ENCODE measurements around the gene TNIK.

TNIK gene

DNA sequence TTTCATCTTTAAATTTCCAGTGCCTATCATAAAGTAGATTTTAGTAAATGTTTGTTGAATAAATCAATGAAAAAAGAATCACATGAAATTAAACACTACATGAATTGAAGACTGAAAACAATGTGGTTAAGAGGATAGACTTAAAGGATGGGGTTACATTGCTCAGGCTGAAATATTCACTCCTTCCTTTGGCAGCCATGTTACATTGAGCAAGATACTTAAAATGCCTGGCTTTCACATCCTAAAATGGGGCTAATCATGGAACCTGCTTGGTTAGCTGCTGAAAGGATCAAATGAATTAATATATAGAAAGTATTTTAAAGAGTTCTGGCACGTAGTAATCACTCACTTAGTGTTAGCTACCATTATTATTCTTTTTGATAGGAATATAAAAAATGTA is 236.8 kb downstream of the TNIK start:
- DNase-seq (ENCODE audit: low spot score) = no peak

DNA sequence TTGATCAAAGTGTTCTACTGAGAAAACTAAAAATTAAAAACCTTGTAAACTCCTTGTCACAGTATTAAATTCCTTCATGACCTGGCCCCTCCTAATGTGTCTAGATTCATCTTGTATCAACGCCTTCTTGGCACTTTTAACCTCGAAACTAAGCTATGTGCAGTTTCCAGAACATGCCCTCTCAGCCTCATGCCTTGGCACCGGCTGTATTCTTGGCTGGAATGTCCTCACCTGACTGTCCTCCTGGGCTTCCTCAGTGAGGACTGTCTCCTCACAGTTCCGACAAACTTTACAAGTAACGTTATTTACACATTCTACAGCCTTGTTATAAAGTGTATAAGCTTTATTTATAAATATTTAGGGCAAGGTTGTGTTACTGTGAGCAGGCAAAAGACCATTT is 237.2 kb downstream of the TNIK start:
- DNase-seq (ENCODE audit: low spot score) = no peak

DNA sequence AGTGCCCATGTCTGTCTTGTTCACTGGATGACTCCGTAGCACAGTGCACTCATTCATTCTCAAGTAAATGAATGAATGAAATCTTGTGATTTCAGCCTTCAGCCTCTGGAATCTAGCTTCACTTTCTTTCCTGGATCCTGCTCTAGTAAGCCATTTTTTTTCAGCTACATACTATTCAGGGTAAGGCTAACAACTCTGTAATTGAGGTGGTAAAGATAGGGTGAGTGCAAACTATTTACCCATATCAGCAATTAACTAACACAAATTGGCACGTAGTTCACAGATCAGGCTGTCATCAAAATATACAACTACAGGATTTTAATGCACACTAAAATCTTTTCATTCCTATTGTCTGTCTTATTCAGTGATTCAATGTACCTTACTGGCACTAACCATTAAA is 238.6 kb downstream of the TNIK start:
- no peak for DNase-seq (ENCODE audit: low spot score)

DNA sequence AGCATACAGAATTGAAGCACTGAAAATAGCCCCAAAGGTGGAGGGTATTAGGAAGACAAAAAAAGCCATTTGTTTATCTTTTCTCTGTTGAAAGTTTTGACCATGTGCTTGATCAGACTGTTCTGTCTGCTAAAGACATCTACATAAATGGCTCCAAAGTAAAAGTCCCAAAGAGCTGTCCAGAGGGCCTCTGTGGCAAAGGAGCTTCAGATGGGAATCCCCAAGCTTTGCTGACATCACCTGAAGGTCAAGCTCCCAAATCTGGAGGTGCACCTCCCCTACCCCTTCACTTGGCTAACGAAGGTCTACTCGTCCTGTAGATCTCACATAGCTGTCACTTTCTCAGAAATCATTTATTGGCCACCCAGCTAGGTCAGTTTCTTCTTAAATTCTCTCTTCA is 239.1 kb downstream of the TNIK start:
- DNase-seq (ENCODE audit: low spot score) = no peak

DNA sequence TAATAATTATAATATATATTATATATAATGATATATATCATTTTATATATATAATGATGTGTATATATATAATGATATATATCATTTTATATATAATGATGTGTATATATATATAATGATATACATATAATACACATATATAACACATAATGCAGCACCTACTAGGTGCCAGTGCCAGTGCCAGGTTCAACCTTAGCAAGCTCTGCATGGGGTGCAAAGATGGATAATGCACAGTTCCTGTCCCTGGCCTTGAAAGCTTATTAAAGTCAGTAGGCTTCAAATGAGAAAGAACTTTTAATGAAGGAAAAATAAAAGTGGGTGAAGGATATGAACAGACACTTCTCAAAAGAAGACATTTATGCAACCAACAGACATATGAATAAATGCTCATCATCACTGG is 240.9 kb downstream of the TNIK start:
- no peak for DNase-seq (ENCODE audit: low spot score)

DNA sequence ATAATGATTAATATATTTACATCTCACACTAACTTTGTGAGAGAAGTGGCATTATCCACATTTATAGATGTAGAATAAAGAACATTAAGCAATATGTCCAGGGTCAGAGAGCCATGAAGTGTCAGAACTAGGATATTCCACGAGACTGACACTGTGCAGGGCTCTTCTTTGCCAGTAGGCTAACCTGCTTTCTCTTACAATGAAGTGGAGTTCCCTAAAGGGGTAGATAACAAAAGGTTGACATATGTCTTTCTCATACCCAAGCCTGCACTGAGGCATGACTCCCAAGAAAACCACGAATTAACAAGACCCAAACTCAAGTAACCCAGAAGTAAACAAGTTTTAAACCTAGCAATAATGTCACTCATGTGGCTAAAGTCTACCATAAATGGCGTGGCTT is 242.1 kb downstream of the TNIK start:
- DNase-seq (ENCODE audit: low spot score) = no peak

DNA sequence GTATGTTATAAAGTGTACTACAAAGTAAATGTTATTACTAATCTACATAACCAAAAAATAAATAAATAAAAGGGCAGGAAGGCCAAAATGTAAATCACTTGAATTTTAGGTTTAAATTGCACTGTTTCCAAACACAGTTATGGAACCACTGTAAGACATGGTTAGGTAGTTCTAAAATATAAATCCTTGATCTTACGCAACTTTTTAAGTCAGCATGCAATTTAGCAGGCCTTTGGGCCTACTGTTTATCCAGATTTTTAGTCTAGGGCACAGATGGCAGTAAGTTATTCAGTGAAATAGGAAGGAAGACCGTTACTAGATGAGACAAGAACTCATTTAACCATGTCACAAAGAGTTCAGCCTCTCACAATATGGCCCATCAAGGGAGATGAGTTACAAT is 246.3 kb downstream of the TNIK start:
- DNase-seq (ENCODE audit: low spot score) = no peak

DNA sequence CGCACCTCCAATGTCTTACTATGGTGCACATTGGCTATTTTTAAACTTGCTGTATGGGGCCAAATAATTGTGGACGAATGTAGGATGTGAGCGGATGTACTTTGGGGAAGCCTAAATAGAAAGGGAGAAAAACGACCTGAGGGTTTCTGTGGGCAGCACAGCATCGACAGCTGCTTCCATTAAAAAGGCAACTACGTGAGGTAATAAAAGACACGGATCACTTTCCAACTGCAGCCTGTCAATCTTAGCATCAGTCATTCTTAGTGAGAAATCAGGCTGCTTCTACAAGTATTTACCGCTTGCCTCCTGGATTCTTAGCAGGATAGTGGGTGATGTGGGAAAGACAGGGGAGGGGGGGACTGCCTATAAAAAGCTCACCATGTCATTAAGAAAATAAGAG is 247.0 kb downstream of the TNIK start:
- DNase-seq (ENCODE audit: low spot score) = no peak

DNA sequence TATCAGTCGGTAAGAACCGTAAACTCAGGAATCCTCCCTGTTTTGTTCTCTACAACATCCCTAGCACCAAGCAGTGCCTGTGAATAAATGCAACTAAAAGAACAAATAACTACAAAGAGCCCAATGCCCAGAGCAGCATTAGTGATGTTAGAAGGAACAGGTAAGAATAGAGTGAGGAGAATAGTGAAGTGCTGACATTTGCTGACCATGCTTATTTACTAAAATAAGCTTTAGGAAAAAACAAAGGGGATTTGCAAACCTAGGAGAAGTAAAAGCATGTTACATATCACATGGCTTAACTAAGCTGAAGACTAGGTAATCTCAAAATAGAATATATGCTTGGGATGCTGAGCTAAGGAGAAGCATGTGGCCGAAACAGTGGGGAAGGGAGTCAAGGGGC is 247.6 kb downstream of the TNIK start:
- DNase-seq (ENCODE audit: low spot score) = no peak

DNA sequence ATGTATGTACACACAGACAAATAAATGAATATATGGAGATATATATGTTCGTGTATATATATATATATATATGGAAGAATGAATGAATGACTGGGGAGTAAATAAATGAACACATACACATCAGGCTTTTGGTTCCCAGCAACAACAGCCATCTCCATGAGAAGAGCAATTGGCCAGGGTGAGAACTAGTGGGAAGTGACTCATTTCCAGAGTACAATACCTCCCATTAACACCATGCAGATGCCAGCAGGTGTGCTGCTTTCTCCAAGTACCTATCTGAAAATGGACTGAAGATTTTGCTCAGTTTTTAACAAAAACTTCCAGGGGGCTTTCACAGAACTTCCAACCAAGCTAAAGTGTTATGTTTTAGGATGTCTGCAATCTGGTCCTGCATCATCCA is 253.9 kb downstream of the TNIK start:
- DNase-seq (ENCODE audit: low spot score) = no peak

DNA sequence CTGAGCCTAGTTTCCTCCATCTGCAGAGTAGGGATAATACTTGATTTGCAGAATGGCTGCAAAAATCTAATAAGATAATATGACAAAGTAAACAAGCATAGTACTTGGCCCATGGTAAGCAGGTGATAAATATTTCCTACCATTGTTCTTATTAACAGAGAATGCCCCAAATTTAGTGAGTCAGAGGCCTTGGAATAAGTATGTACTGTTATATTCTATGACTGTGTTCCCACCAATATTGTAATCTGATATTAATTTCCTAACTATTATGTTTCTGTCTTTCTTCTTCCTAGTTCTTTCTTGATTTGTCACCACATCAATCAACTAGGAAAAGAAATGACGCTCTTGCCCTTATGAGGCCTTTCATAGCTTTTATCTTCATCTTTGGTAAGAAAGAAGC is 255.3 kb downstream of the TNIK start:
- no peak for DNase-seq (ENCODE audit: low spot score)

DNA sequence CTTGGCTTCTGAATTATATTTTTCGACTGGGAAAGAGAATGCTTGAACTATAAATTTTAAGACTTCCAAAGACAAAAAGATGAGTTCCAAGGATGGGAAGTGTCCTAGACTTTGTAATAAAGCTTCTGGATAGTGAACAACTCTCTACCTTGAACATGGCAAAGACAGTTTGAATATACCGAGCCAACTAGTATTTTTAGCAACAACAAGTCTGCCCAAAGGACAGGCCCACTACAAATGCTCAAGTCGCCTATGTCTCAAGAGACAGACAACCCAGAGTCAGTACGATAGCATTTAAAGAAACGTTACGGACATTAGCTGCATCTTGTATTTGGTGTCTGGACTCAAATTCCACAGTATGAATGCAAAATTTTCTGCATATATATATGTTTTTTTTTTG is 258.4 kb downstream of the TNIK start:
- DNase-seq (ENCODE audit: low spot score) = no peak

DNA sequence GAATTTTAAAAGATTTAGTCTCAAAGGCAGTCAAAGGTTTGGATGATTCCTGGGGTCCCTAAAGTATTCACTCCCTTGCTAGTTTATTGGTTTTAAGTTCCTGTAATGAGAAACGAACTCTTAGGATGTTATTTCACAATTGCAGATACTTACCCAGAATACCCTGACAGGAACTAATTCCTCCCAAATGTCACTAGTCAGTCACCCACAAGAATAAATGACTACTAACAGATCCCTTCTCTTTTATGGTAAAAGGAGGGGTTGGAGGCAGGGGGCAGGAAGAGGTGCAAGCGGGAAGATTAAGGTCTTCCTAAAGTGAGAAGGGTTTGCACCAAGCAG is 259.5 kb downstream of the TNIK start:
- no peak for DNase-seq (ENCODE audit: low spot score)

DNA sequence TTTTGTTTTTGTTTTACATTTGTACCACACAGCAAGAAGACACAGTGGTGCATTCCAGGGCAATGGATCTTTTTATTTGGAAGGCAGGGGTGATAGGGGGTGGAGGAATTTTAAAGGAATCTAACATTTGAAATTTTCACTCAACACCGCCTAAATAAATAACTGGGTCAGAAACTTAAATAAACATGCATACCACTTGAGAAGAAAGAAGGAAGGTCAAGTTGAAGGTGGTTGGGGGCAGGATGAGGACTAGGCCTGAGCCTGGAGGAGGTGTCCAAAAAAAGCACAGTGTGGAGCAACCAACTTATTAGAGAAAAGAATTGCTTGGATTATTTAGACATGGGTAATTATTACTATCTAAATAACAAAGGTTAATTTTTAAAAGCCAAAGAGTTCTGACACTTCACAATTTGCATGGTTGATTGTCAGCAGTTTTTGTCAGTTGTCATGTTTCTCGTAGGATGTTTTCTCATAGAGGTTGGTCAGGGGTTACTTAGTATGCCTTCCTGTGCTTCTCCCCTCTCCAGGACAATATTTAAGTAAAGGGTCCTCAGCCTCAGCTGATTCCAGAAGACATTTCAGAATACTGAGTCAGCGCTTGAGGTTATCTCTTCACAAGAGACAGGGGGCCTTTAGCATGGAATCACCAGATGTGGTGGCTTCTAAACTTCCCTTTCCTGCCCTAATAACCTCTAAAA is 260.0 kb downstream of the TNIK start:
- DNase-seq (ENCODE audit: low spot score) = no peak

DNA sequence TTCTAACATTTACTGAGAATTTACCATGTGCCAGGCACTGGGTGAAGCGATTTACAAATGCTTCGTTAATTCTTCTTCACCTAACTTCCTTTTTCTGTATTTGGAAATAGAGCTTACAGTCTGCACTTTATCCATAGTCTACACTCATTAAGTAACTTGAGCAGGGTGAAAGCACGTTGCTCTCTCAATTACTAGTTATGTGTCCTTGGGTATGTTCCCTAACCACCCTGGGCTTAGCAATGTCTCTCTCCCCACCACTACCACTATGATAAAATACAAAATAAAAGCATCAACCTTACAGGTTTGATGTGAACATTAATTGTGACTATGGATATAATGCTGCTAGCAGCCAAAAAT is 260.8 kb downstream of the TNIK start:
- no peak for DNase-seq (ENCODE audit: low spot score)

DNA sequence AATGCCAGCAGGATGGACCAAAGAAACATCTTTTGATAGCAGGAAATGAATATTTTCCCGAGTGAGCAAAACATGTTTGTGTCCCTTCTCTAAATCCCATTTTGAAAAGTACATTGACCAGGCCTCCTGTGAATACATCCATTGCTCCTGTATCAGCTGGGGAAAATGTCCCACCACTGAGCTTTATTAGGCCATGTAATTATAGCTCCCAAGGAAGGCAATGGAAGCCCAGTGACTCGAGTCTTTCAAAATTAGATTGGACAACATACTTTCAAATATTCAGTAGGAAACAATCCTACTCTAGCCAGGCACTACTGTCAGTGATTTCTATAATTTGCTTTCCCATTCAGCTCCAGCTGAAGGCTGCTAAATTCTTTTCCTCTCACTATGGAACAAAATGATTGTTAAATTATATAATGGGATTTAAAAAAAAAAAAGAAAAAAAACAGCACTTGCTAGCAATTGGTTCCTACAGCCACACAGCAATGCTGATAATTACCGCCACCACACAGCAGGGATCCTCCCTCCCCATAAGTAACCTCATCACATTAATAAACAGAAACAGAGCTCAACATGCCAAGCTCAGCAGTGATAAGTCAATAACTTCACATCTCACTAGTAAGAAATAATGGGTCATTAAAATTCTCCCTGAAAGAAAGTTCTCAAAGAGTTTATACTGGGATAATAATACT is 261.3 kb downstream of the TNIK start:
- DNase-seq (ENCODE audit: low spot score) = no peak

DNA sequence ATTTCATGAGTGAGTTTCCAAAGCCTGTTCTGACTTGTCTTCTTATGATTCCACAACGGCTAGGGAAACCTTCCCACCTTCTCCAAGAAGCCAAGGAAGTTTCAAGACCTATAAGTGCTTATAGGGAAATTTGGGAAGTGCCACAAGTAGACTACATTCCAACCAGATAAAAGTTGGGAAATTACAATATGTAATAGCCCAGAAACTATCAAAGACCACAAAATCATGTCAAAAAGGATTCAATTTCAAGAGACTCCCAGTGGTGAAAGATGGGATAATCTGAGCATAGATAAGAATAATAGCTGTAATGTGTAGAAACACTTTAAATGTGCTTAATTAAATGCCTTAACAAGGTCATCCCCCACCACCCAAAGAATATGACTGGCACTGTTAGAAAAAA is 264.5 kb downstream of the TNIK start:
- DNase-seq (ENCODE audit: low spot score) = no peak

DNA sequence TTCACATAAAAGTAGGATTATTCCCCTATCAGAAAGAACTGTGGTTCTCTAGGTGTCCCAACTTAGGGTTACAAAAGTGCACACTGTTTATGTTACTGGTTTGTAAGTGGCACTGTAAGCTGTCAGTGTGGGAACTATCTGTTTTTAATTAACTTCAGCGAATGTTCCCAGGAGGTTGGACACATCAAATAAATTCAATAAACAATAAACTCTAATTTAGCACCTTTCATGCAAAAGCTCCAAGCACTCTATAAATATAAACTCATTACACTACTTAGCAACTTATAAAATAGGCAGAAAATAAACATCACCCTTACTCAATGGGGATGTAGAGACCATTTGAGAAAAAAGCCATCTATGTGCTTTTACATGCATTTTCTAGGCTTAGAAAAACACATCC is 265.2 kb downstream of the TNIK start:
- DNase-seq (ENCODE audit: low spot score) = no peak

DNA sequence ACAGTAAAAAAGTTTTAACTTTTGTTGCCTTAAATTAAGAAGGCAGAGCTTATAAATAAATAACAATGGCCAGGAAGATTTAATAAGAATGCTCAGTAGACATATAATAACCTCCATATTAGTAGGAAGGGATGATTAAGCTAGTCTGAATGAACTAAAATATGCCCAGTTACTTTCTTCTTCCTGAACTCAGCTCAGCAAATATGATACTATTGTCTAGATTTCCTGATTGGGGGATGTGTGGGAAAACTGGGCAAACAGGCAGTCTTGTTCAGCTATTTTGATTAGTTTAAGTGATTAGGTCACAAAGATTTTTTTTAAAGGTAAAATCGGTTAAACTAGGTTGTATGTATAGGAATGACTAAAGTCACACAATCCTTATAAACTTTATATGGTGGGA is 266.5 kb downstream of the TNIK start:
- no peak for DNase-seq (ENCODE audit: low spot score)

DNA sequence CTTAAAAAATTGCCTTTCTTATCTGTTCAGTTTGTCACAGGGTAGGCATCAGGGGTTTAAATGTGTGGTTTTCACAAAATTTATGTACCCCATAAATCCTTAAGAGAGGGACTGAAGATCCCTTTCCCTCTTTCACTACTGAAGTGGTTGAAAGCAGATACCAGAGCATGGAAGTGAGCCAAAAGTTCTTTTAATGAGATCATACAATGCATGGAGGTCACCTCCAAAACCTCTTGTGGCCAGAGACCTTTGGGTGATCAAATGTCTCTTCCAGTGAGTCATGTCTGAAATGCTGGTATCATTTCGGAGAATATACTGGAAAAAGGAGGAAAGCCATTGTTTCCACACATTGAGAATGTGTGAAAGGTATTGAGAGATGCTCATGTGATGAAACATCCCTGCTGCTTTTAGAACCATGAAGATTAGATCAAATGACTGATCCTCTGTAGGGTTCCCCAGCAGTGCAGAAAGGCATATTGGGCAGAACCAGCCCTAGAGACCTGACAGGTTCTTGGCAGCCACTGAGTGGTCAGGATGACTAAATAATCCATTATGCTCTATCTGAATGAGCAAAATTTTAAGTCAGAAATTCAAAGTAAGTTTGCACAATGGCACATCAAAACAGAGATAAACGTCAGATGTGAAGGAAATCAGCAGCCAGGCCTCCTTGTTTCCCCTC is 267.9 kb downstream of the TNIK start:
- DNase-seq (ENCODE audit: low spot score) = no peak

DNA sequence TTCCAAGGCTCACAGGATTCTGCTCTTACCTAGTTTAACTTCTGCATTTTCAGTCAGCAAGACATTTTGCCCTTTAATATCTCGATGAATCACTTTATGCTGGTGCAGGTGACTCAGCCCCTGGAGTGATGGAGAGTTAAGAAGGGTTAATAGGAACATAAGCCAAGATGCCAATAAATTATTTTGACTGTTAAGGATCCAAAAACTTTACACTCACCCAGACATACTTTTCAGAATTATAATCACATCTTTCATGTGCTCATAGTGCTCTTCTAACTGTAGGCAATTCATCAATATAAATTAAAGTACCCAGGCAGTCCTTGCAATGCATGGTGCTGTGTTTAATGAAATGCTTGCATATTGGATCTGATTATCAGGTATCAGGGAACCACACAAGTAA is 269.5 kb downstream of the TNIK start:
- no peak for DNase-seq (ENCODE audit: low spot score)

DNA sequence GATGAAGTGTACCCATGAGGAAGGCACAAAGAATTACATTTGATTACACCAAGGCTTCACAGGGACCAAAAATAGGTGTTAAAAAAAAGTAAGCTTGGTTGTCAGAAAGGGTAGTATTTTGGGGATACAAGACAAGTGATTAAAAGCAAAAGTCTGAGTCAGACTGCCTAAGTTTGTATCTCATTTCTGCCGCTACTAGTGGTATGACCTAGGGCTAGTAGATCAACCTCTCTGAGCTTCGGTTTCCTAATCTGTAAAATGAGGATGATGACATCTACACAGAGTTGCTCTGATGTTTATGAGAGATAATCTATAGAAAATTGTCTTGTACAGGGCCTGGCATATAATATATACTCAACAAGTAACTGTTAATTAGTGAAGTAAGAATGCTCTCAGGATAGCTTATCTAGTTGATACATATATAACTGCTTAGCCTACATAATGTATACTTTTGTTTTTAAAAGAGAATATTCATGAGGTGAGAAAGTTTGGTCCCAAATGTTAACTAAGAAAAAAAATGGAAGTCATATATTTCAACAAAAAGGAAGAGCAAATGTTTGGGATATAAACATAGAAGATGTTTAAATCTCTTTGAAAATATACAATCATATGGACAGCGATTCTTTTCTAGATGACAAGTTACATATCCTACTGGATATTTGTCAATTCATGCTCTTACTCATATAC is 270.7 kb downstream of the TNIK start:
- no peak for DNase-seq (ENCODE audit: low spot score)

DNA sequence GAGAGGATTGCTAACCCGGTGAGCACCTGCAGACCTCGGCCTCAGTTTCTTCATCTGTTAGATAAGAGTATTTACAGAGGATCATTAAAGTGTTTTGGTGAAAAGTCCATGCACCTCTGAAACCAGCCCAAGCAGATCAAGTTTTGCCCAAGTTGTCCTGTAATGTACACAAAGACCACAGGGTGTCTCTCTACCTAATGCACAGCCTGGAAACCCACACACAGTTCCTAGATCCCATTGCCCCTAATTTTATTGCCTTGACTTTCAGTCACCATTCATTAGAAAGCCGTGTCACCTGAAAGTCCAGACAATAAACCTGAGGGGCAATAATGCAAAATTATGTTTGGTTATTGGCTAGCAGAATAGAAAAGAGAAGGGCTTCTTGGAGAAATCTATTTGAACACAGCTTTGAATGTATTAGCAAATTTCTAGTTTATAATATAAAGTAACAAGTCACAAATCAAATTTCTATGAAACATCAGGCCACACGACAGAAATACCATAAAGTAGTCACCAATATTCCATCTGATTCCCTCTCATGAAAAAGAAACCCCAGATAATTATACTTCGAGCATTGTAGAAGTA is 272.4 kb downstream of the TNIK start:
- peak; percentile 14 for DNase-seq (ENCODE audit: low spot score)
